WERI-Rb-1 (cell line): ENCODE results near the gene WSB1.

Experiments used
- DNase-seq: peaks from one replicate; pipeline ENCODE4 v3.0.0-alpha.2; 2020
- H3K27ac ChIP-seq: fragments of 250-450 bp; sonication (Bioruptor Pico); 2 replicates; pipeline ENCODE4 v1.5.1; 2020; ENCODE audit warnings: mild to moderate bottlenecking, moderate library complexity
- H3K27me3 ChIP-seq: fragments of 250-450 bp; sonication (Bioruptor Pico); 2 replicates; pipeline ENCODE4 v1.5.1; 2021; ENCODE audit warnings: mild to moderate bottlenecking, low read depth, moderate library complexity; ENCODE audit not compliant: insufficient read depth, severe bottlenecking
- H3K36me3 ChIP-seq: fragments of 250-450 bp; sonication (Bioruptor Pico); 2 replicates; pipeline ENCODE4 v1.5.1; 2020; ENCODE audit warnings: mild to moderate bottlenecking, moderate library complexity
- H3K4me3 ChIP-seq: 2 replicates; pipeline ENCODE4 v1.5.1; 2011; ENCODE audit warnings: low read depth, mild to moderate bottlenecking, control low read depth, low read length
- H3K9me3 ChIP-seq: fragments of 250-450 bp; sonication (Bioruptor Pico); 2 replicates; pipeline ENCODE4 v1.5.1; 2021; ENCODE audit warnings: mild to moderate bottlenecking, moderate library complexity; ENCODE audit not compliant: severe bottlenecking
- CTCF ChIP-seq: IDR thresholded peaks from 2 replicates; pipeline ENCODE4 v1.5.1; 2011; ENCODE audit warnings: low read depth, mild to moderate bottlenecking, control low read depth, inconsistent platforms, low read length

Gene WSB1

GRCh38 chr17:27283060-27283459, 10.9 kb upstream of the WSB1 start:
- TF ChIP-seq CTCF: no peak
- DNase-seq: no peak
- Histone ChIP-seq H3K27ac (no peak overlapping the region), H3K27me3 (no peaks in the 10 kb centered on the region), H3K36me3 (no peaks in the 10 kb centered on the region), H3K4me3 (no peak overlapping the region), H3K9me3 (no peaks in the 10 kb centered on the region)

- Histone ChIP-seq H3K27me3 (no peaks in the 10 kb centered on the region), H3K4me3 (no peak overlapping the region), H3K9me3 (no peaks in the 10 kb centered on the region), H3K27ac (no peak overlapping the region), H3K36me3 (no peaks in the 10 kb centered on the region)
- DNase-seq: no peak
- TF ChIP-seq CTCF: no peak
Measured at GRCh38 chr17:27283751-27284150, 10.2 kb upstream of the WSB1 start.

- DNase-seq: no peak
- H3K27ac ChIP-seq: no peak overlapping the region
- no peaks in the 10 kb centered on the region for H3K9me3 ChIP-seq
- no peak overlapping the region for H3K4me3 ChIP-seq
- no peaks in the 10 kb centered on the region for H3K27me3 ChIP-seq
- no peak for TF ChIP-seq CTCF
- no peaks in the 10 kb centered on the region for H3K36me3 ChIP-seq
Measured at GRCh38 chr17:27284811-27285415, 9.0 kb upstream of the WSB1 start.

GRCh38 chr17:27285516-27285915, 8.4 kb upstream of the WSB1 start:
- H3K9me3 ChIP-seq: no peaks in the 10 kb centered on the region
- no peaks in the 10 kb centered on the region for H3K27me3 ChIP-seq
- no peak for TF ChIP-seq CTCF
- no peak overlapping the region for H3K27ac ChIP-seq
- H3K4me3 ChIP-seq: no peak overlapping the region
- H3K36me3 ChIP-seq: no peaks in the 10 kb centered on the region
- no peak for DNase-seq

- Histone ChIP-seq H3K9me3 (no peaks in the 10 kb centered on the region), H3K4me3 (no peak overlapping the region), H3K36me3 (no peaks in the 10 kb centered on the region), H3K27me3 (no peaks in the 10 kb centered on the region), H3K27ac (no peak overlapping the region)
- TF ChIP-seq CTCF: no peak
- no peak for DNase-seq
Measured at GRCh38 chr17:27288183-27288582, 5.7 kb upstream of the WSB1 start.

- no peak for TF ChIP-seq CTCF
Measured at GRCh38 chr17:27289856-27290255, 4.1 kb upstream of the WSB1 start.

More at GRCh38 chr17:27289856-27290255, 4.1 kb upstream of the WSB1 start:
- H3K27ac ChIP-seq: no peak overlapping the region
- no peaks in the 10 kb centered on the region for H3K27me3 ChIP-seq
- H3K36me3 ChIP-seq: peaks cover 6% of the 10 kb centered on the region
- no peak for DNase-seq
- no peak overlapping the region for H3K4me3 ChIP-seq
- no peaks in the 10 kb centered on the region for H3K9me3 ChIP-seq
